CD4-positive, alpha-beta memory T cell (primary cell): ENCODE data around the gene SND1. TPM values are rescaled to one million over a fixed set of nuclear protein-coding genes. Genes with fewer than 3 reads are reported as not detected.

Source experiments
- CTCF ChIA-PET: fragments of 350-600 bp; sonication (Branson Sonifier 250); formaldehyde crosslinking; loops from one replicate; lab custom pipeline; 2021; ENCODE audit warnings: inconsistent platforms; ENCODE audit not compliant: partially characterized antibody; lab: Charles Lee
- POLR2A ChIA-PET: fragments of 350-600 bp; sonication (Branson Sonifier 250); formaldehyde crosslinking; loops from one replicate; lab custom pipeline; 2021; ENCODE audit not compliant: partially characterized antibody; lab: Charles Lee
- DNase-seq, 5 donors: peaks; one replicate each; pipeline versions ENCODE4 v3.0.0 to v3.0.0-alpha.2; 2020 to 2022; ENCODE audit warnings: mixed read lengths in 1 of 5
- H3K27ac ChIP-seq: one replicate; pipeline ENCODE4 v1.7.0; 2013; ENCODE audit warnings: low read depth, low read length
- H3K27me3 ChIP-seq: 2 replicates; pipeline ENCODE4 v1.7.0; 2013; ENCODE audit warnings: mild to moderate bottlenecking, low read length, moderate library complexity; ENCODE audit not compliant: insufficient read depth
- H3K36me3 ChIP-seq: 2 replicates; pipeline ENCODE4 v1.7.0; 2013; ENCODE audit warnings: mild to moderate bottlenecking, low read length, moderate library complexity; ENCODE audit not compliant: insufficient read depth
- H3K4me1 ChIP-seq: 2 replicates; pipeline ENCODE4 v1.7.0; 2013; ENCODE audit warnings: mild to moderate bottlenecking, low read length, moderate library complexity; ENCODE audit not compliant: insufficient read depth
- H3K4me3 ChIP-seq, 2 donors: one replicate each; pipeline ENCODE4 v1.7.0; 2013; ENCODE audit warnings: low read length in 2 of 2, mild to moderate bottlenecking in 1 of 2
- H3K9me3 ChIP-seq, 2 donors: one replicate each; pipeline ENCODE4 v1.7.0; 2013; ENCODE audit warnings: low read length in 2 of 2, control low read depth in 1 of 2; ENCODE audit not compliant: control insufficient read depth in 1 of 2
- H3K27ac Mint-ChIP-seq, 7 donors: one replicate each; pipeline ENCODE4 v1.8.0; 2020 to 2021; ENCODE audit warnings: mixed read lengths in 7 of 7, mild to moderate bottlenecking in 6 of 7, inconsistent platforms in 3 of 7, moderate library complexity in 3 of 7
- H3K27me3 Mint-ChIP-seq, 2 donors: one replicate each; pipeline ENCODE4 v1.8.0; 2020 to 2021; ENCODE audit warnings: mixed read lengths in 2 of 2
- H3K36me3 Mint-ChIP-seq, 2 donors: one replicate each; pipeline ENCODE4 v1.8.0; 2020 to 2021; ENCODE audit warnings: mixed read lengths in 2 of 2, inconsistent platforms in 1 of 2, mild to moderate bottlenecking in 1 of 2
- H3K4me1 Mint-ChIP-seq, 4 donors: one replicate each; pipeline ENCODE4 v1.8.0; 2020 to 2021; ENCODE audit warnings: mixed read lengths in 4 of 4, mild to moderate bottlenecking in 1 of 4
- H3K4me3 Mint-ChIP-seq, 8 donors: one replicate each; pipeline ENCODE4 v1.8.0; 2020 to 2021; ENCODE audit warnings: mixed read lengths in 8 of 8, mild to moderate bottlenecking in 7 of 8, moderate library complexity in 6 of 8, inconsistent platforms in 3 of 8
- H3K9me3 Mint-ChIP-seq, 8 donors: one replicate each; pipeline ENCODE4 v1.8.0; 2020 to 2021; ENCODE audit warnings: mixed read lengths in 8 of 8, mild to moderate bottlenecking in 5 of 8, inconsistent platforms in 3 of 8, moderate library complexity in 1 of 8
- intact Hi-C: fragments of 100-400 bp; cut with micrococcal nuclease; formaldehyde crosslinking; loops from one replicate; pipeline ENCODE4 v1.15.1; 2023
- polyA plus RNA-seq, 2 donors: library from polyadenylated mRNA; unstranded; fragments of 300-500 nt; fragmentation: Illumina TruSeq; gene quantifications; one replicate each; pipeline ENCODE4 v1.2.3, GENCODE V29; 2021
- total RNA-seq, 2 experiments: library from RNA; stranded (reverse); gene quantifications; one replicate each; pipeline ENCODE4 v1.2.3, GENCODE V29; 2021

The SND1 gene
- total and polyA plus RNA-seq, 4 experiments from 2014 or later: 119 to 223 (median 171) TPM

DNA sequence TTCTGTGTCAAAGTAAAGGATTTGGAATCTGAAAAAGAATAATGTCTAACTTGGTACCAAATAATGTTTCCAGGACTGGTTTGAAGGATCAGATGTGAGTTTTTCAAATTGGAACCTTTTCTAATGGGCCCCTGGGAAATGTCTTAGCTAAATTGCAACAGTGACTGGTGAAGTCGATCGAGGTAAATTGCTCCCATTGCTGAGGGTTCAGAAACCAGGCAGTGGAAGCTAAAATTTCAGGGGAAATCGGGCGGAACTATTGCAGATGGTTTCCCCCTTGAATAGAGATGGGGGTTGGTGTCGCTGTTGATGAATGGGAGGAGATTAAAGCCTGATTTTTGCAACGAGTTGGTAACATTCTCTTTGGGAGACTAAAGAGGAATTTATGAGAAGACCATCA, 112.7 kb downstream of the SND1 start:
- Mint-ChIP-seq H3K9me3 (no peaks in the 10 kb centered on the region), H3K4me1 (peaks cover 32 to 72% (median 55%) of the 10 kb centered on the region in 4 donors), H3K27me3 (no peaks in the 10 kb centered on the region), H3K4me3 (no peak overlapping the region), H3K36me3 (peaks cover 6 to 34% of the 10 kb centered on the region in 2 donors), H3K27ac (peak overlapping the region in 1 of 7 donors; percentile 66)
- Histone ChIP-seq H3K9me3 (no peaks in the 10 kb centered on the region), H3K36me3 (no peaks in the 10 kb centered on the region), H3K4me1 (peaks cover 19% of the 10 kb centered on the region), H3K4me3 (no peak overlapping the region), H3K27ac (no peak overlapping the region), H3K27me3 (no peaks in the 10 kb centered on the region)
- intact Hi-C loops: no loop called here
- CTCF ChIA-PET: no interaction called here
- POLR2A ChIA-PET: no interaction called here
- no peak for DNase-seq

DNA sequence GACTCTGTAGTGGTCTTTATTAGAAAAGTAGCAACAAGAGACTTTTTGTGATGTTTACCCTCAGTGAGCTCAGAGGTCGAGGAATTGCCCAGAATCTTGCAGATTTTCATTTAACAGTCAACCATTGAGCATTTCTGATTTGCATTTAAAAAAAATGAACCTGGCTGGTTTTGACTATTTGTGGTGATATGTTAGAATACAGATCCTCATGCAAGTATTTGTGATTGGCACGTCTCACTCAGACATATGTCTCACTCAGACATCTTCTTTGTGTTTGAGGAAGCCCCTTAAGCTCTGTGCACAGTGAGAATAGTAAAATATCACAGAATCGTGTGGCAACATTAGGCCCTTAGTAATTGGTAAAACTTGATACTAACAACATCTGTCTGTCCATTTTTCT, 113.2 kb downstream of the SND1 start:
- H3K36me3 ChIP-seq: no peaks in the 10 kb centered on the region
- H3K4me3 Mint-ChIP-seq: peak overlapping the region in 1 of 8 donors; percentile 15
- H3K9me3 Mint-ChIP-seq: no peaks in the 10 kb centered on the region
- no peaks in the 10 kb centered on the region for H3K27me3 ChIP-seq
- ChIA-PET POLR2A (no interaction called here), CTCF (no interaction called here)
- no peak for DNase-seq
- H3K4me1 Mint-ChIP-seq: peaks cover 28 to 72% (median 53%) of the 10 kb centered on the region in 4 donors
- intact Hi-C loops: no loop called here
- H3K27ac Mint-ChIP-seq: no peak overlapping the region
- H3K4me1 ChIP-seq: peaks cover 14% of the 10 kb centered on the region
- H3K27ac ChIP-seq: no peak overlapping the region
- H3K9me3 ChIP-seq: no peaks in the 10 kb centered on the region
- no peak overlapping the region for H3K4me3 ChIP-seq
- peaks cover 6 to 29% of the 10 kb centered on the region in 2 donors for H3K36me3 Mint-ChIP-seq
- no peaks in the 10 kb centered on the region for H3K27me3 Mint-ChIP-seq

GRCh38 chr7:127766831-127767459, 115.0 kb downstream of the SND1 start:
- no peak overlapping the region for H3K4me3 ChIP-seq
- no peak for DNase-seq
- no peaks in the 10 kb centered on the region for H3K27me3 ChIP-seq
- Mint-ChIP-seq H3K4me1 (peaks cover 29 to 66% (median 44%) of the 10 kb centered on the region in 4 donors), H3K4me3 (peak overlapping the region in 2 of 8 donors; percentile 36 to 43), H3K36me3 (peaks cover 6 to 25% of the 10 kb centered on the region in 2 donors), H3K27ac (no peak overlapping the region), H3K27me3 (no peaks in the 10 kb centered on the region), H3K9me3 (no peaks in the 10 kb centered on the region)
- no peak overlapping the region for H3K27ac ChIP-seq
- CTCF ChIA-PET: interaction anchor here (1.0 kb wide), 1 partner anchor 26 kb away, joined by 5 read pairs; no protein-coding TSS in a partner anchor
- POLR2A ChIA-PET: no interaction called here
- H3K9me3 ChIP-seq: no peaks in the 10 kb centered on the region
- H3K36me3 ChIP-seq: no peaks in the 10 kb centered on the region
- intact Hi-C loops: no loop called here
- peaks cover 4% of the 10 kb centered on the region for H3K4me1 ChIP-seq

GRCh38 chr7:127768241-127768640, 116.2 kb downstream of the SND1 start:
- intact Hi-C loops: no loop called here
- no peak overlapping the region for H3K27ac ChIP-seq
- DNase-seq: no peak
- no peak overlapping the region for H3K4me3 ChIP-seq
- H3K4me1 ChIP-seq: peaks cover 4% of the 10 kb centered on the region
- Mint-ChIP-seq H3K27ac (no peak overlapping the region), H3K27me3 (no peaks in the 10 kb centered on the region), H3K4me3 (no peak overlapping the region), H3K9me3 (no peaks in the 10 kb centered on the region), H3K4me1 (peaks cover 29 to 61% (median 39%) of the 10 kb centered on the region in 4 donors), H3K36me3 (peaks cover 4 to 25% of the 10 kb centered on the region in 2 donors)
- H3K27me3 ChIP-seq: no peaks in the 10 kb centered on the region
- ChIA-PET CTCF (no interaction called here), POLR2A (no interaction called here)
- H3K9me3 ChIP-seq: no peaks in the 10 kb centered on the region
- H3K36me3 ChIP-seq: no peaks in the 10 kb centered on the region

DNA sequence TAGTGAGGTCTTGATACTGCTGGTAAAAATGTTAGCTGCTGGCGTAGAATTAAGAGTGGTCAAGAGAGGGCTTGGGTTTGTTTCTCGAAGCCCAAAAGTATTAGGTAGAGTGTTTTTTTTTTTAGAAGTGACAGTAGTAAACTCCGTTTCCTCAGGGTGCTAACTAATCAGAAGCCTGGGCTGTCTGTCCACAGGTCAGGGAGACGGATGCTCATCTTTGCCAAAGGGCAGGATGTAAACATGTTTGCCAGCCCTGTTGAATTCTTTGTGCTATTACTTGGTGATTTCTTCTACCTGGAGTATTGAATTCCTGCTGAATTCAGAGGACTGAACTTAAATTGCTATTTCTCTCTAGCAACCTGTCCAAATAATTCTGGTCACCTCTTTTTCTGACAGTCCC, 117.1 kb downstream of the SND1 start:
- H3K27me3 Mint-ChIP-seq: no peaks in the 10 kb centered on the region
- DNase-seq: no peak
- intact Hi-C loops: no loop called here
- Histone ChIP-seq H3K9me3 (no peaks in the 10 kb centered on the region), H3K27me3 (no peaks in the 10 kb centered on the region), H3K27ac (no peak overlapping the region), H3K4me1 (peaks cover 4% of the 10 kb centered on the region), H3K4me3 (no peak overlapping the region), H3K36me3 (no peaks in the 10 kb centered on the region)
- no peaks in the 10 kb centered on the region for H3K9me3 Mint-ChIP-seq
- peaks cover 29 to 61% (median 40%) of the 10 kb centered on the region in 4 donors for H3K4me1 Mint-ChIP-seq
- POLR2A ChIA-PET: no interaction called here
- no peak overlapping the region for H3K4me3 Mint-ChIP-seq
- no peak overlapping the region for H3K27ac Mint-ChIP-seq
- peaks cover 2 to 25% of the 10 kb centered on the region in 2 donors for H3K36me3 Mint-ChIP-seq
- CTCF ChIA-PET: no interaction called here

DNA sequence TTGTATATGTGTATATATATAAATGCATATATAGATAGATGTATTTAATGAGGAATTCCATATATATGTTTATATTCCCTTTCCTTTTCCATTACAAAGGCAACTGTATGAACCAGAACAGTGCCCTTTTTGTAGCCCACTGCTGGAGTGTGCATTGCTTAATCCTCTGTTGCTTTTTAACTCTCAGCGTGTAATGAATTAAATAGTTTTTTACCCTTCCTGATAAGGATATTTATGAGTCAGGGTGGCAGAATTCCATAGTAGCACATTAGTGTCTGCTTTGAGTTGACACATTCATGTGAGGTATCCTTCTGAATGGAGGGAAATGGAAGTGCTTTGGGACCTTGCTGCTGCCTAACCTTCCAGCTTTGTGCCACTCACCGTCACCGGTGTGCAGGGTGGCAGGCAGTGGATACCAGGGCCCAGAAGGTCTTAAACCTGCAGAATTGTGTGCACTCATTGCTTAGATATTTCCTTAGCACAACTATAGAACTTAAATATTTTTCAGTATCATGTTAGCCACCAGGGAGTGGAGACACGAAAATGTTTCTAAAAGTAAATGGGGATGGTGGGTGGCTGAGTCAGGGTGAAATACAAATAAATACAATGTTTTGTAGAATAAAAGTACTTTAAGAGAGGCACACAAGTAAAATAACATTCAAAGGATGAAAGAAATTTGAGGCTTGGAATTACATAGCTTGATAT, 117.9 kb downstream of the SND1 start:
- H3K4me3 ChIP-seq: no peak overlapping the region
- H3K27ac ChIP-seq: no peak overlapping the region
- no peaks in the 10 kb centered on the region for H3K9me3 Mint-ChIP-seq
- H3K36me3 ChIP-seq: no peaks in the 10 kb centered on the region
- H3K27me3 Mint-ChIP-seq: no peaks in the 10 kb centered on the region
- H3K9me3 ChIP-seq: no peaks in the 10 kb centered on the region
- H3K36me3 Mint-ChIP-seq: peaks cover 2 to 23% of the 10 kb centered on the region in 2 donors
- POLR2A ChIA-PET: no interaction called here
- H3K4me1 Mint-ChIP-seq: peaks cover 27 to 57% (median 40%) of the 10 kb centered on the region in 4 donors
- peaks cover 4% of the 10 kb centered on the region for H3K4me1 ChIP-seq
- H3K27me3 ChIP-seq: no peaks in the 10 kb centered on the region
- DNase-seq: no peak
- H3K27ac Mint-ChIP-seq: no peak overlapping the region
- H3K4me3 Mint-ChIP-seq: no peak overlapping the region
- CTCF ChIA-PET: interaction anchor here (1.3 kb wide), 1 partner anchor 23 kb away, joined by 3 read pairs; no protein-coding TSS in a partner anchor
- intact Hi-C loops: no loop called here

DNA sequence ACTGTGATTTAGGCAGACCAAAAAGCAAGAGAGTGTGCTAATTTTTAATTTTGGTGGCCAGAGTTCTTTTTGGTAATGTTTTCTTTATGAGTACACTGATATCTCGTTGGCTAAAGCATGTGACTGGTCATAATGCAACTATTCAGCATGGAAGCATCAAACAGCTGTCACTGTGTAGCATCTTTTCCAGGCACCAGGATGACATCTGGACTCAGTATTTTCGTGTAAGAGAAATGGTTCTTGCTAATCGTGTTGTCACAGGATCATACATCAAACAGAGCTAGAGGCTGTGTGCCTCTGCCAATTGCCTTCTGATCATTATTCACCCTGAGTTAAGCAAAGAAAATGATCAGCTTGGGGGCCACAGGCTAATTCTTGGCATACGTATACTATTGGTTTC, 118.9 kb downstream of the SND1 start:
- H3K36me3 ChIP-seq: no peaks in the 10 kb centered on the region
- peaks cover 2 to 15% of the 10 kb centered on the region in 2 donors for H3K36me3 Mint-ChIP-seq
- H3K4me3 ChIP-seq: no peak overlapping the region
- no peaks in the 10 kb centered on the region for H3K27me3 ChIP-seq
- peaks cover 4% of the 10 kb centered on the region for H3K4me1 ChIP-seq
- ChIA-PET POLR2A (no interaction called here), CTCF (interaction anchor here (1.3 kb wide), 1 partner anchor 22 kb away, joined by 3 read pairs; no protein-coding TSS in a partner anchor)
- H3K27ac ChIP-seq: no peak overlapping the region
- intact Hi-C loops: no loop called here
- H3K4me1 Mint-ChIP-seq: peaks cover 27 to 51% (median 36%) of the 10 kb centered on the region in 4 donors
- H3K4me3 Mint-ChIP-seq: no peak overlapping the region
- no peaks in the 10 kb centered on the region for H3K27me3 Mint-ChIP-seq
- H3K9me3 ChIP-seq: no peaks in the 10 kb centered on the region
- H3K27ac Mint-ChIP-seq: no peak overlapping the region
- no peaks in the 10 kb centered on the region for H3K9me3 Mint-ChIP-seq
- DNase-seq: no peak
